Choroid plexus epithelial cell (primary cell): ENCODE data around the gene KRTAP5-6.

ENCODE experiments used
- DNase-seq: peaks from one replicate; pipeline ENCODE4 v3.0.0-alpha.2; 2010; ENCODE audit warnings: low read depth
- H3K4me3 ChIP-seq: 2 replicates; pipeline ENCODE4 v1.5.1; 2011; ENCODE audit warnings: low read depth, mild to moderate bottlenecking, control low read depth, low read length, moderate library complexity
- TF ChIP-seq, protein P1 (sequence below): conservative IDR thresholded peaks from 2 replicates; pipeline ENCODE4 v1.5.1; 2011; ENCODE audit warnings: low read depth, mild to moderate bottlenecking, control low read depth, inconsistent platforms, low read length, moderate library complexity

The KRTAP5-6 gene, protein sequence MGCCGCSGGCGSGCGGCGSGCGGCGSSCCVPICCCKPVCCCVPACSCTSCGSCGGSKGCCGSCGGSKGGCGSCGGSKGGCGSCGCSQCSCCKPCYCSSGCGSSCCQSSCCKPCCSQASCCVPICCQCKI

GRCh38 chr11:1696608-1697570, at the start of gene KRTAP5-6:
TSS of gene KRTAP5-6 (plus strand) at chr11:1697195. CDS start at chr11:1697246, 51 bp downstream.
- DNase-seq, result no peak
- H3K4me3 ChIP-seq, result no peak within 1 kb of the TSS
- TF ChIP-seq, protein P1, sequence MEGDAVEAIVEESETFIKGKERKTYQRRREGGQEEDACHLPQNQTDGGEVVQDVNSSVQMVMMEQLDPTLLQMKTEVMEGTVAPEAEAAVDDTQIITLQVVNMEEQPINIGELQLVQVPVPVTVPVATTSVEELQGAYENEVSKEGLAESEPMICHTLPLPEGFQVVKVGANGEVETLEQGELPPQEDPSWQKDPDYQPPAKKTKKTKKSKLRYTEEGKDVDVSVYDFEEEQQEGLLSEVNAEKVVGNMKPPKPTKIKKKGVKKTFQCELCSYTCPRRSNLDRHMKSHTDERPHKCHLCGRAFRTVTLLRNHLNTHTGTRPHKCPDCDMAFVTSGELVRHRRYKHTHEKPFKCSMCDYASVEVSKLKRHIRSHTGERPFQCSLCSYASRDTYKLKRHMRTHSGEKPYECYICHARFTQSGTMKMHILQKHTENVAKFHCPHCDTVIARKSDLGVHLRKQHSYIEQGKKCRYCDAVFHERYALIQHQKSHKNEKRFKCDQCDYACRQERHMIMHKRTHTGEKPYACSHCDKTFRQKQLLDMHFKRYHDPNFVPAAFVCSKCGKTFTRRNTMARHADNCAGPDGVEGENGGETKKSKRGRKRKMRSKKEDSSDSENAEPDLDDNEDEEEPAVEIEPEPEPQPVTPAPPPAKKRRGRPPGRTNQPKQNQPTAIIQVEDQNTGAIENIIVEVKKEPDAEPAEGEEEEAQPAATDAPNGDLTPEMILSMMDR, result no peak

GRCh38 chr11:1647901-1648652, 48.9 kb upstream of the KRTAP5-6 start:
- DNase-seq, result no peak
- no peak overlapping the region for H3K4me3 ChIP-seq
- TF ChIP-seq, protein P1, result no peak

DNA sequence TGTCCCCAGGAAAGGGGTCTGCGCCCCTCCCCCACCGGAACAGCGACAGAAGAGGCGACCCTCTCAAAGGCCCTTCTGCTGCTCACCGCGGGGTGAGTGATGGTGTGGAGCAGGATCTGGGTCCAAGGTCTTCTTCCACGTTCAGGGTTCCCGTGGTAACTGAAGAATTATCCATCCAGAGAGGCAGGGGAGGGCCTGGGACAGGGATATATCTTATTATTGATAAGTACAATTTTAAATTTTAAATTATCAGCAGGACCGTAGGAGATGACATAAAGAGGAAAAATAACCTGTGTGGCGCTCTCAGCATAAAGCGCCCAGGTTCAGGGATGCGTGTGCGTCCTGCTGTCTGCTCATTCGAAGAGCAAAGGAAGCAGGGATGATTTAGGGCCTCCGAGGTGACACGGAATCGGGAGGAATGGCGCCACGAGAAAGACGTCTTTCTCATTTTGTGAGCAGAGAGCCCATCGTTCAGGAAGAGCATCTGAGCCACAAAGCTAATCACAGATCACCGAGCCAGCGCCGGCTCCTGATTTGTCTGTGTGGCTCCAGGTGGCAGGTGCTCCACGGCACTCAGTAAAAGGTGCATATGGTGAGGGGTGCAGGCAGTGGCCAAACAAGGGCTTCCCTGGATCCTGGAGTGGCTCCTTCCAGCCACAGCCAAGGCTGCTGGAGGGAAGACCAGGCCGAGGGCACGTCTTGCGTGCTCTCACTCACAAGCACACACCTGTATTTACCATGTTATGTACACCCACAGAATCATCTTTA, 48.2 kb upstream of the KRTAP5-6 start:
- TF ChIP-seq, protein P1, result no peak
- no peak for DNase-seq

GRCh38 chr11:1650034-1650917, 46.7 kb upstream of the KRTAP5-6 start:
- DNase-seq, result no peak
- no peak overlapping the region for H3K4me3 ChIP-seq
- TF ChIP-seq, protein P1, result no peak

More for the DNA sequence above, 48.2 kb upstream of the KRTAP5-6 start:
- no peak overlapping the region for H3K4me3 ChIP-seq

DNA sequence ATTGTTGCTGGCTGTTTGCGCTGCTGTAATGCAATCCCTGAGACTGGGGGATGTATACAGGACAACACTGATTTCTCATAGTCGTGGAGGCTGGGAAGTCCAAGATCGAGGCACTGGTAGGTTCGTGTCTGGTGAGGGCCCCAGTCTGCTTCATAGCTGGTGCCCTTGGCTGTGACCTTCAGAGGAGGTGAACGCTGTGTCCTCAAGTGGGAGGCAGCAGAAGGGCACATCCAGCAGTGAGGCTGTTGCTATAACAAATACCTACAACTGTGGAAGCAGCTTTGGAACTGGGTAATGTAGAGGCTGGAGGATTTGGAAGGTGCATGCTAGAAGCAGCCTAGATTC, 46.1 kb upstream of the KRTAP5-6 start:
- no peak for DNase-seq
- TF ChIP-seq, protein P1, result no peak
- H3K4me3 ChIP-seq, result no peak overlapping the region

DNA sequence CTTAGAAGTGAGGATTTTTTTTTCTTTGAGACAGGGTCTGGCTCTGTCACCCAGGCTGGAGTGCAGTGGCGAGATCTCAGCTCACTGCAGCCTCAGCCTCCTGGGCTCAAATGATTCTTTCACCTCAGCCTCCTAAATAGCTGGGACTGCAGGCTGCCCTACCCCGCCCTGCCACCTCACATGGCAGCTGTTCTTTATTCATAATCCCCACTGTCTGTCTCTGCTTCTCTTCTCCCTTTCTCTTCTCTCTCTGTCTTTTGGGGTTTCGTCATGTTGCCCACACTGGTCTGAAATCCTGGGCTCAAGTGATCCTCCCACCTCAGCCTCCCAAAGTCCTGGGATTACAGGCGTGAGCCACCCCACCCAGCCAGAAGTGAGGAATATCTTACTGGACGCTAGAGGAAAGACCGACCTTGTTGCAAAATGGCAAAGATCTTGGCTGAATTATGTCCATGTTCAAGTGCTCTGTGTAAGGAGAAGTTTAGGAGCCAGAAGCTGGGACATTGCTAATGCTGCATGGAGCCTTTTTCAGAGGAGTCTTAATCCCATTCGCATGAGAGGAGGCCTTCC, 45.5 kb upstream of the KRTAP5-6 start:
- H3K4me3 ChIP-seq, result no peak overlapping the region
- DNase-seq, result no peak
- TF ChIP-seq, protein P1, result no peak
